GM12878 (cell line): ENCODE data around the gene TRPV6.

Experiments used
- CHD1 ChIP-seq: IDR thresholded peaks from 2 replicates; pipeline ENCODE4 v1.6.1; 2012; ENCODE audit warnings: low read depth, low read length, improper control_type of control experiment
- CHD2 ChIP-seq: IDR thresholded peaks from 2 replicates; pipeline ENCODE4 v1.6.1; 2011; ENCODE audit warnings: low read depth, low read length, improper control_type of control experiment, borderline replicate concordance
- CTCF ChIP-seq, 3 experiments: IDR thresholded peaks in 2 of 3; conservative IDR thresholded peaks in 1 of 3; 2 replicates each; pipeline ENCODE4 v1.5.1; 2011; ENCODE audit warnings: low read depth in 3 of 3, low read length in 3 of 3, mild to moderate bottlenecking in 3 of 3, control low read depth in 2 of 3, moderate library complexity in 2 of 3, inconsistent platforms in 1 of 3, mixed read lengths in 1 of 3; ENCODE audit not compliant: control insufficient read depth in 2 of 3, insufficient read depth in 1 of 3; ENCODE audit errors: extremely low read depth in 1 of 3
- EZH2 ChIP-seq: IDR thresholded peaks from 2 replicates; pipeline ENCODE4 v1.6.1; 2012; ENCODE audit warnings: low read depth, mild to moderate bottlenecking, control low read depth, inconsistent platforms, low read length, borderline replicate concordance; ENCODE audit not compliant: control insufficient read depth
- JUND ChIP-seq: IDR thresholded peaks from 2 replicates; pipeline ENCODE4 v1.6.1; 2012; ENCODE audit warnings: low read depth, mild to moderate bottlenecking, low read length, improper control_type of control experiment, moderate library complexity
- LARP7 ChIP-seq: fragments of 450-650 bp; IDR thresholded peaks from 2 replicates; pipeline ENCODE4 v1.6.1; 2017; ENCODE audit warnings: mild to moderate bottlenecking
- MLLT1 ChIP-seq: fragments of 450-650 bp; IDR thresholded peaks from 2 replicates; pipeline ENCODE4 v1.6.1; 2016; ENCODE audit warnings: mild to moderate bottlenecking
- POLR2A ChIP-seq: IDR thresholded peaks from 2 replicates; pipeline ENCODE4 v1.6.1; 2011; ENCODE audit warnings: low read depth, mild to moderate bottlenecking, low read length
- RAD21 ChIP-seq: IDR thresholded peaks from 2 replicates; pipeline ENCODE4 v1.6.1; 2011; ENCODE audit warnings: mild to moderate bottlenecking, low read depth, low read length, moderate library complexity; ENCODE audit not compliant: insufficient read depth
- SMARCA5 ChIP-seq: fragments of 450-650 bp; IDR thresholded peaks from 2 replicates; pipeline ENCODE4 v1.6.1; 2017; ENCODE audit warnings: mild to moderate bottlenecking

- no peak for TF ChIP-seq RAD21
- TF ChIP-seq JUND, result no peak
- no peak for TF ChIP-seq POLR2A
- TF ChIP-seq CTCF (IDR thresholded peaks at IDR 0.05 in 2 of 3, conservative IDR thresholded peaks at IDR 0.05 in 1 of 3; ENCODE audit: control insufficient read depth in 2 of 3, extremely low read depth in 1 of 3, insufficient read depth in 1 of 3, low read depth in 3 of 3, low read length in 3 of 3), result no peak
- no peak for TF ChIP-seq SMARCA5
- no peak for TF ChIP-seq EZH2
- TF ChIP-seq LARP7, result no peak
- no peak for TF ChIP-seq MLLT1
- no peak for TF ChIP-seq CHD1
- no peak for TF ChIP-seq CHD2
Observed at GRCh38 chr7:142883145-142883544, 2.4 kb downstream of the TRPV6 start.
